ENCODE results near the gene TTYH1. TPM values are rescaled to one million over a fixed set of nuclear protein-coding genes. Genes with fewer than 3 reads are reported as not detected.

Gene TTYH1
- total and polyA plus RNA-seq, 2 of the 8 experiments (the other 6 are each of a cell fraction or from before 2014, with no cell fraction given), result 26.7 to 46.5 TPM

DNA sequence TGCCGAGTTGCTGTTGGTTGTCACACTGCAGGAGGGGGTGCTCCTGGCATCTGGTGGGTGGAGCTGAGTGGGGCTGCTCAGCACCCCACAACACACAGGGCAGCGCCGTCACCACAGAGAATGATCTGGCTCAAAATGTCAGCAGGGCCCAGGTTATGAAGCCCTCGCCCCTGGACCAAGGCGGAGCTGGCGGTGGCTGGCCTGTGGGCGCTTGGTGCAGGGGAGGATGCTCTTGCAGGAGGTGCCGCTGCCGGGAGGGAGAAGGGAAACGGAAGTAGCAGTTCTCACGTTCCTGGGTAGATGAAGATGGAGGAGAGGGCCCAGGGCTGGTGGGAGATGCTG lies 19.6 kb downstream of the TTYH1 start:
- Histone ChIP-seq H4K20me1 (replicated peaks in 1 of 2; ENCODE audit: control insufficient read depth in 1 of 2, insufficient read depth in 2 of 2, low read length in 2 of 2) (peaks cover 11 to 24% of the 10 kb centered on the region in 2 experiments), H3K56ac (replicated peaks; ENCODE audit: insufficient read length, low read depth, low read length) (no peak overlapping the region), H3K14ac (ENCODE audit: insufficient read length) (no peak overlapping the region), H3K27me3 (replicated peaks in 1 of 4; ENCODE audit: control insufficient read depth in 3 of 4, extremely low read depth in 1 of 4, insufficient read depth in 3 of 4, low read length in 3 of 4) (peaks cover 0 to 2% (median 0%) of the 10 kb centered on the region in 4 experiments; a peak in 1 of 7 replicates), H3K18ac (ENCODE audit: extremely low read depth, low read length) (no peak overlapping the region; the same call in 1 of the 2 replicates), H4K8ac (ENCODE audit: extremely low read depth, insufficient read depth, low read length) (peak overlapping the region; percentile 6; the same call in 1 of the 2 replicates), H4K91ac (replicated peaks; ENCODE audit: insufficient read length, low read length) (no peak overlapping the region), H3K23me2 (ENCODE audit: low read depth, low read length) (peaks cover 4% of the 10 kb centered on the region), H2AK5ac (ENCODE audit: low read depth, low read length) (peak overlapping the region; percentile 93; the same call in 1 of the 2 replicates), H3K4me2 (ENCODE audit: insufficient read depth in 1 of 2, low read depth in 2 of 2, low read length in 2 of 2) (0 out of 4 replicates have a peak overlapping the region, but pooled peaks of 1 of the 2 experiments have one; percentile 0), H3K4me3 (ENCODE audit: extremely low read depth in 1 of 4, insufficient read depth in 2 of 4, low read depth in 3 of 4, low read length in 4 of 4) (no peak overlapping the region), H3K9ac (replicated peaks in 1 of 4; ENCODE audit: extremely low read depth in 1 of 4, low read depth in 3 of 4, low read length in 3 of 4) (peak overlapping the region in 1 of 4 experiments; percentile 17; a peak in 2 of 7 replicates), H2BK12ac (ENCODE audit: low read depth, low read length) (no peak overlapping the region), H3K27ac (ENCODE audit: low read depth, low read length) (no peak overlapping the region), H4K5ac (ENCODE audit: insufficient read length, low read depth, low read length) (no peak overlapping the region), H3K79me2 (ENCODE audit: control insufficient read depth in 1 of 2, insufficient read depth in 2 of 2, low read length in 2 of 2) (no peaks in the 10 kb centered on the region), H2BK20ac (ENCODE audit: low read length) (no peak overlapping the region), H3K23ac (ENCODE audit: insufficient read length) (no peak overlapping the region), H2BK120ac (replicated peaks; ENCODE audit: low read depth, low read length) (no peak overlapping the region), H2AFZ (ENCODE audit: low read length) (no peak overlapping the region), H3K4me1 (replicated peaks in 1 of 4; ENCODE audit: control insufficient read depth in 3 of 4, insufficient read depth in 4 of 4, low read length in 3 of 4) (peaks cover 0 to 36% (median 23%) of the 10 kb centered on the region in 4 experiments; a peak in 6 of 7 replicates), H3K79me1 (ENCODE audit: low read depth, low read length) (peaks cover 7% of the 10 kb centered on the region; the same call in 1 of the 2 replicates), H3K36me3 (ENCODE audit: control insufficient read depth in 2 of 4, insufficient read depth in 4 of 4, low read length in 3 of 4) (peaks cover 0 to 6% (median 0%) of the 10 kb centered on the region in 4 experiments; a peak in 1 of 8 replicates), H2BK15ac (ENCODE audit: low read length) (0 out of 2 replicates have a peak overlapping the region, but pooled peaks have one; percentile 16), H2BK5ac (ENCODE audit: low read depth, low read length) (no peak overlapping the region), H3K4ac (replicated peaks; ENCODE audit: insufficient read length, low read depth, low read length) (no peak overlapping the region), H3K9me3 (ENCODE audit: insufficient read depth in 2 of 2, low read depth in 1 of 2, low read length in 1 of 2) (no peaks in the 10 kb centered on the region)
- POLR2A ChIA-PET (ENCODE audit: partially characterized antibody), result interaction anchor here (0.7 to 13.5 kb wide), 6 partner anchors 14 to 27 kb away, joined by 4 to 133 read pairs (median 8); partner anchors contain the start of genes LENG8 and TTYH1
- WGBS, 2 experiments (ENCODE audit: extremely low coverage in 1 of 2, insufficient coverage in 1 of 2, insufficient read length in 1 of 2, insufficient replicate concordance in 2 of 2, low coverage in 1 of 2, low lambda C conversion rate in 2 of 2, missing lambda C conversion rate in 1 of 2), result 77% methylated on average over 11 of the region's 11 CpGs; no CpG with 5 or more reads in 1 of the 2 experiments
- CTCF ChIA-PET (ENCODE audit: partially characterized antibody), result interaction anchor here (7.4 kb wide), 1 partner anchor 43 kb away, joined by 109 read pairs; no protein-coding TSS in a partner anchor
- no peak for FAIRE-seq
- TF ChIP-seq SIRT6 (IDR thresholded peaks at IDR 0.05; ENCODE audit: low read length) (no peak), POLR2AphosphoS5 (IDR thresholded peaks at IDR 0.05; ENCODE audit: low read depth, low read length) (0 out of 2 replicates have a peak, but pooled peaks have one; percentile 5)
- DNase-seq (ENCODE audit: low read depth in 1 of 2, low spot score in 2 of 2), result no peak

Measured in H1 (cell line).